Fibroblast of villous mesenchyme (primary cell): ENCODE measurements around the gene GCA. TPM values are rescaled to one million over a fixed set of nuclear protein-coding genes. Genes with fewer than 3 reads are reported as not detected.

ENCODE experiments used
- DNase-seq: peaks from one replicate; pipeline ENCODE4 v3.0.0-alpha.2; 2010; ENCODE audit warnings: low read depth
- H3K4me3 ChIP-seq: 2 replicates; pipeline ENCODE4 v1.5.1; 2011; ENCODE audit warnings: low read depth, mild to moderate bottlenecking, low read length
- total RNA-seq: library from RNA; depleted of rRNA; stranded (reverse); fragments of >200 nt; gene quantifications from 2 replicates; pipeline ENCODE4 v1.2.3, GENCODE V29; 2012
- TF ChIP-seq, protein P1 (sequence below): IDR thresholded peaks from 2 replicates; pipeline ENCODE4 v1.5.1; 2012; ENCODE audit warnings: low read depth, mild to moderate bottlenecking, low read length; ENCODE audit not compliant: insufficient read depth

Gene GCA
- total RNA-seq, 1 donor, result 3.9 TPM

GRCh38 chr2:162301877-162302276 lies 42.1 kb upstream of the GCA start:
- no peak overlapping the region for H3K4me3 ChIP-seq
- DNase-seq, result no peak
- TF ChIP-seq, protein P1, sequence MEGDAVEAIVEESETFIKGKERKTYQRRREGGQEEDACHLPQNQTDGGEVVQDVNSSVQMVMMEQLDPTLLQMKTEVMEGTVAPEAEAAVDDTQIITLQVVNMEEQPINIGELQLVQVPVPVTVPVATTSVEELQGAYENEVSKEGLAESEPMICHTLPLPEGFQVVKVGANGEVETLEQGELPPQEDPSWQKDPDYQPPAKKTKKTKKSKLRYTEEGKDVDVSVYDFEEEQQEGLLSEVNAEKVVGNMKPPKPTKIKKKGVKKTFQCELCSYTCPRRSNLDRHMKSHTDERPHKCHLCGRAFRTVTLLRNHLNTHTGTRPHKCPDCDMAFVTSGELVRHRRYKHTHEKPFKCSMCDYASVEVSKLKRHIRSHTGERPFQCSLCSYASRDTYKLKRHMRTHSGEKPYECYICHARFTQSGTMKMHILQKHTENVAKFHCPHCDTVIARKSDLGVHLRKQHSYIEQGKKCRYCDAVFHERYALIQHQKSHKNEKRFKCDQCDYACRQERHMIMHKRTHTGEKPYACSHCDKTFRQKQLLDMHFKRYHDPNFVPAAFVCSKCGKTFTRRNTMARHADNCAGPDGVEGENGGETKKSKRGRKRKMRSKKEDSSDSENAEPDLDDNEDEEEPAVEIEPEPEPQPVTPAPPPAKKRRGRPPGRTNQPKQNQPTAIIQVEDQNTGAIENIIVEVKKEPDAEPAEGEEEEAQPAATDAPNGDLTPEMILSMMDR, result no peak

- DNase-seq, result no peak
- TF ChIP-seq, protein P1, result no peak
- no peak overlapping the region for H3K4me3 ChIP-seq
Measured at GRCh38 chr2:162305901-162306300, 38.0 kb upstream of the GCA start.

GRCh38 chr2:162308747-162309503 lies 35.0 kb upstream of the GCA start:
- DNase-seq, result no peak
- TF ChIP-seq, protein P1, result no peak
- H3K4me3 ChIP-seq, result no peak overlapping the region

- TF ChIP-seq, protein P1, result no peak
- no peak for DNase-seq
- no peak overlapping the region for H3K4me3 ChIP-seq
Measured at GRCh38 chr2:162312853-162313252, 31.1 kb upstream of the GCA start.

DNA sequence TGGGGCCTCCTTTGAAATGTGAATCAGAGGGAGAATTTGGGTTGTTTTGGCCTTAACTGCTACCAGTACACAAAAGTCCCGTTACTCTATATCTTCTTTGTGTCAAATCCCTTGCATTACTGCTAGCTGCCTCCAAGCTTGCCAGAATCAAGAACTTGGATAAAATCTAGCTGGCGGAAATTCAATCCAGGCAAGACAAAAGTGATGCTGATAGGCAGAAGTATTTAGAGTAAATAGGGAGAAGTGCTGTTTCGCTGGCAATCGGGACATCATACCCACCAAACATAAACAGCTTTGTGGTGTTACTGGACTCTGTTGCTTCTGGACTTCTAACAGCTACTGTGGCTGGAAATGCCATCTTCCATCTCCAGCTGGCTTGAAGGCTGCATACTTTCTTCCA lies 28.0 kb upstream of the GCA start:
- DNase-seq, result no peak
- TF ChIP-seq, protein P1, result no peak
- H3K4me3 ChIP-seq, result no peak overlapping the region

DNA sequence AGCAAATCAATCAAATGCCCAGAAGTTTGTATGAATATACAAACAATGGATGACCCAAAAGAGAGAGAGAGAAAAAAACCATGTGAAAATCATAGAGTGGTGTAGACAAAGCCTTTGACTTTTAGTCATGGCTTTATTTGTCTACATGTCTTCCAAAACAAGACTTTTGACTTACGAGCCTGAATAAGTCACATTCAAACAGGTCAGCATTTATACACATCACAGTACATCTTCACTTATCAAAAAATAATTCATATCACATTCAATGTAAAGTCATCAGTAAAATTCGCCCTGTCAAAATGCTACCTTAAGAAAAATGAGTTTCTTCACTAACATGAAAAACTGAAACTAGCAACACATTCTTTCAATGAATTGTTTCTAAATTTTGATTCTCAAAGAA lies 27.3 kb upstream of the GCA start:
- H3K4me3 ChIP-seq, result no peak overlapping the region
- TF ChIP-seq, protein P1, result no peak

More for the DNA sequence above, 27.3 kb upstream of the GCA start:
- DNase-seq, result no peak
